Left hindlimb (tissue), 1 donor: ENCODE results near the gene TIMM50.
"Not testable (repeated sequence)": the region's sequence is repeated elsewhere in the genome, so short reads cannot be mapped to it uniquely, and the experiment has no call there.

Experiments used
- DNase-seq: peaks from one replicate; pipeline ENCODE4 v3.0.0-alpha.2; 2018

The TIMM50 gene

GRCh38 chr19:39470724-39471339 is 9.8 kb upstream of the TIMM50 start:
- no peak for DNase-seq

- no peak for DNase-seq
These were observed 8.7 kb upstream of the TIMM50 start for GRCh38 chr19:39471756-39472536.

GRCh38 chr19:39472746-39473442 is 7.7 kb upstream of the TIMM50 start:
- DNase-seq, result no peak

GRCh38 chr19:39473443-39473960 is 7.1 kb upstream of the TIMM50 start:
- no peak for DNase-seq

- peak; percentile 63 for DNase-seq
These were observed 6.5 kb upstream of the TIMM50 start for GRCh38 chr19:39474139-39474620.

GRCh38 chr19:39475748-39476147 is 4.9 kb upstream of the TIMM50 start:
- DNase-seq, result no peak

GRCh38 chr19:39479319-39479801 is 1.3 kb upstream of the TIMM50 start:
- not testable (repeated sequence) for DNase-seq

GRCh38 chr19:39479916-39480315 is 722 bp upstream of the TIMM50 start:
- no peak for DNase-seq

GRCh38 chr19:39481229-39481545 is 549 bp downstream of the TIMM50 start:
- no peak for DNase-seq

- DNase-seq, result no peak
These were observed 1.0 kb downstream of the TIMM50 start for GRCh38 chr19:39481676-39482075.

- no peak for DNase-seq
These were observed 2.5 kb downstream of the TIMM50 start for GRCh38 chr19:39483141-39483540.

GRCh38 chr19:39489756-39490155 is 9.1 kb downstream of the TIMM50 start:
- no peak for DNase-seq

GRCh38 chr19:39492225-39492624 is 11.6 kb downstream of the TIMM50 start:
- no peak for DNase-seq

GRCh38 chr19:39492788-39493187 is 12.2 kb downstream of the TIMM50 start:
- DNase-seq, result no peak

- no peak for DNase-seq
These were observed 14.0 kb downstream of the TIMM50 start for GRCh38 chr19:39494661-39495060.

GRCh38 chr19:39496063-39496462 is 15.4 kb downstream of the TIMM50 start:
- DNase-seq, result no peak

GRCh38 chr19:39497701-39497995 is 17.0 kb downstream of the TIMM50 start:
- DNase-seq, result no peak

GRCh38 chr19:39497996-39498797 is 17.6 kb downstream of the TIMM50 start:
- DNase-seq, result peak; percentile 60

- no peak for DNase-seq
These were observed 18.4 kb downstream of the TIMM50 start, which contains the start of gene DLL3 for GRCh38 chr19:39498798-39499642. DLL3 (plus strand) TSS chr19:39498947; CDS start chr19:39498975, 28 bp downstream.

- no peak for DNase-seq
These were observed 19.3 kb downstream of the TIMM50 start for GRCh38 chr19:39499932-39500331.

GRCh38 chr19:39500543-39500942 is 19.9 kb downstream of the TIMM50 start:
- DNase-seq, result no peak

GRCh38 chr19:39501340-39501739 is 20.7 kb downstream of the TIMM50 start:
- DNase-seq, result no peak
